Pancreas (tissue), 10 donors: ENCODE data around the gene NCK2. TPM values are rescaled to one million over a fixed set of nuclear protein-coding genes. Genes with fewer than 3 reads are reported as not detected.

ENCODE experiments used
- ATAC-seq, 4 donors: fragments of 200-7000 bp; cut with Tn5 transposase; one replicate each; pipeline versions ENCODE4 v1.8.0 to v1.9.1; 2020; ENCODE audit warnings: mild to moderate bottlenecking in 4 of 4, moderate library complexity in 4 of 4
- DNase-seq, 6 donors: peaks; one replicate each; pipeline ENCODE4 v3.0.0-alpha.2; 2020
- FAIRE-seq: peaks from 2 replicates; lab custom pipeline; 2012; peaks lifted over from hg19 to GRCh38; lab: Jason Lieb, UNC
- H3K27ac ChIP-seq, 4 donors: fragments of 200-600 bp; sonication (generic); 1 replicate in 3 of 4; 2 replicates in 1 of 4; pipeline versions ENCODE4 v1.5.0 to v1.8.0; 2020
- H3K27me3 ChIP-seq, 4 donors: fragments of 200-600 bp; one replicate each; pipeline ENCODE4 v1.8.0; 2021
- H3K36me3 ChIP-seq, 3 donors: fragments of 200-600 bp; sonication (generic) in 1 of 3; one replicate each; pipeline versions ENCODE4 v1.5.0 to v1.8.0; 2020 to 2021
- H3K4me1 ChIP-seq, 3 donors: fragments of 200-600 bp; one replicate each; pipeline ENCODE4 v1.8.0; 2021
- H3K4me3 ChIP-seq, 4 donors: fragments of 200-600 bp; sonication (generic) in 2 of 4; one replicate each; pipeline versions ENCODE4 v1.5.0 to v1.8.0; 2020 to 2021
- H3K9me3 ChIP-seq, 4 donors: fragments of 200-600 bp; one replicate each; pipeline ENCODE4 v1.8.0; 2021
- CTCF ChIP-seq, 4 donors: fragments of 200-600 bp; sonication (generic) in 3 of 4; IDR thresholded peaks; one replicate each; pipeline versions ENCODE4 v1.5.0 to v1.8.0; 2021; ENCODE audit warnings: antibody characterized with exemption in 4 of 4
- WGBS, 2 donors: extraction: QIAGEN DNeasy Blood & Tissue Kit; methylation state at CpG; one replicate each; pipeline ENCODE4 v1.1.7; 2013; 5-methylcytosine and 5-hydroxymethylcytosine counted together
- intact Hi-C, 3 donors: fragments of 100-400 bp; cut with DNase I; formaldehyde crosslinking; loops; one replicate each; pipeline versions ENCODE4 v1.11.1 to v1.14.2; 2022
- polyA plus RNA-seq, 2 donors: library from polyadenylated mRNA; stranded (reverse); fragments of 200-250 nt; gene quantifications; one replicate each; pipeline ENCODE4 v1.2.3, GENCODE V29; 2013
- total RNA-seq, 6 donors: library from RNA; stranded (reverse); fragmentation: NEBNext Ultra II Directional in 4 of 6; extraction: Animal tissue kit (Norgen Biotek cat#: 25700) in 4 of 6; gene quantifications; one replicate each; pipeline versions ENCODE4 v1.2.1 to v1.2.4, GENCODE V29; 2021 to 2023
- donor health status: healthy with polysubstance abuse.
- donor health status: DM: no; HTN: no; CAD: no; lungs with moderate emphysema.
- donor health status: DM: no; HTN: no; CAD: no.
- donor health status: control.
- donor health status: control.
- donor health status: Bipolar disorder and iron deficiency.
- donor health status: DM: yes; HTN: yes; CAD: no.
- donor health status: DM: no; HTN: no; CAD: no.
- donor health status: DM: no; HTN: no; CAD: no.
- donor health status: DM: yes; HTN: yes; CAD: no.

NCK2 gene
- total RNA-seq (10 to 100 TPM; 30.8 to 57.6 (median 31.4) TPM), polyA plus RNA-seq (10 to 100 TPM; 28.4 to 29.9 TPM)

DNA sequence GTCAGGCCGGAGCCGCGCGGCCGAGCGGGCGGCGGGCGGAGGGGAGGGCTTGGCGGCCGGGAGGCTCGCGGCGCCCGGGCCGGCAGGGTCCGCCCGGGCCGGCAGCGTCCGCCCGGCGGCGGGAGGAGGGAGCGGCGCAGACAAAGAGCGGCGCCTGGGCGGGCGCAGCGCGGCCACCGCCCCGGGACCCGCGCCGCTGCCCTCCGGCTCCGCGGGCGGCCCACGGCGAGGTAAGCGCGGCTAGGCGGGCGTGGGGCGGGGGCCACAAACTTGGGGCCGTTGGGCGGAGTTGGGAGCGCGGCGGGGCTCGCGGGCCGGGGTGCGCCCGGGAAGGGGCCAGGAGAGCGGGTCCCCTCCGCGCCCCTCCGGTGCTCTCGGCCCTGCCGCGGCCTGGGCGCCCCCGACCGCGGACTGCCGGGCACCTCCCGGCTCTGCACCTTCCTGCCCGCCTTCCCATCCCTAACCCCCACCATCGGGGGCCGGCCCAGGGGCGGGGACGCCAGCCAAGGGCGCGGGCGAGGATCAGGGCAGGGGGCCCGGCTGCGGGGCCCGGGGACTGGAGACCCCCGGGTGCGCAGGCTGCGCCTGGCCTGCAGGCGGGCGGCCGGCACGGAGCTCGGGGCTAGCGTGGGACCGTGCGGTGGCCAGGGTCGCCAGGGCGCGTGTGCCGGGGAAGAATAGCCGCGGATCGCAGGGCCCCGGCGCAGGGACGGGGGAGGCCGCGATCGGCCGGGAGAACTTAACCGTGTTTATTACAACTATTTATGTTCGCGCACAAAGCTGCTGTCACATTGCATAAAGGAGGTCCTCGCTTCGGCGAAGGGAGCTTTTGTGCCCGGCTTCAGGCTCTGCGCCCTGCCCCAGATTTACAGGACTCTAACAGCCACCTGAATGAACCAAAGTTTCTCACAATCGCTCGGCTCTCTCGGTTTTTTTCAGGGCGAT, at the start of gene NCK2:
Gene NCK2, plus strand, starts transcription at position 4 of the 945 bp plus-strand sequence. CDS start 110,152 bp downstream, outside the sequence.
- intact Hi-C loops, result loop anchor here in 1 of 3 donors (10.0 kb wide), 1 partner anchor 150 kb away; no protein-coding TSS in a partner anchor
- peak; percentile 38 to 48 (median 44) for ATAC-seq
- no peaks in the 10 kb centered on the region for H3K36me3 ChIP-seq
- no peak for FAIRE-seq
- H3K27ac ChIP-seq, result peak within 1 kb of the TSS; percentile 77 to 93 (median 90)
- H3K4me1 ChIP-seq, result peaks cover 0 to 20% (median 15%) of the 10 kb centered on the region in 3 donors
- DNase-seq, result peak; percentile 19 to 81 (median 43)
- H3K9me3 ChIP-seq, result no peaks in the 10 kb centered on the region
- 0 to 1% methylated on average over 64 to 119 of the region's 119 CpGs for WGBS, 2 donors
- no peak for TF ChIP-seq CTCF (IDR thresholded peaks at IDR 0.05)
- no peaks in the 10 kb centered on the region for H3K27me3 ChIP-seq
- peak within 1 kb of the TSS; percentile 60 to 98 (median 84) for H3K4me3 ChIP-seq

DNA sequence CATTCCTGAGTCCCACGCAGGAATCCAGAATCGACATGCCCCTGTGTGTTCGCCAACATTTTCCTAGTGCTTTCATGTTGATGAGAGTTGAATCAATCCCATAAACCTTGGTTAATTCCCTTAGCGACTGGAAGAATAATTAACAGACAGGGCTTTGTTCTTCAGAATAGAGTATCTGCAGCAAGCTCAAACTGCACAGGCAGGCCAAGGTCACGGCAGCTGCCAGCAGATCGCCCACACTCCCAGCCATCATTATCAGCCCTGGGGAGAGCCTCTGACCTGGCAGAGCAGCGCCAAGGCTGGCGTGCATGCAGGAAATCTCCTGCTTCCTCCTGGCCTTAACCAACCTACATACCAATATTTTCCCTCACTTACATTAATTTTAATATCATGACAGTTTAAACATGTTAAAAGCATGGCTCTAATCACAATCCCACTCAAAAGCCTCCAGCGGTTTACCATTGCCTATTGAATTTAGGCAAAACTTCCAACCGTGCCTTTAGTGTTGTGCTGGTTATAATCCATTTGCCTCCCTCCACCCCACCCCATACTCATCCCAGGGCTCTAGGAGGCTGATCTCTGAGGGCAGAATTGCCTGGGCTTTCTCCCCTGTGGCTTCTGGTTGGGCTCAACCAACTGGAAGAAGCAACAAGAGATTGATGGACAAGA, 46.8 kb upstream of the NCK2 start:
- H3K36me3 ChIP-seq, result no peaks in the 10 kb centered on the region
- no peaks in the 10 kb centered on the region for H3K9me3 ChIP-seq
- no peaks in the 10 kb centered on the region for H3K27me3 ChIP-seq
- intact Hi-C loops, result no loop called here
- no peak overlapping the region for H3K4me3 ChIP-seq
- ATAC-seq (peak; percentile 78 to 98 (median 90)), FAIRE-seq (no peak), DNase-seq (peak in 5 of 6 donors; percentile 38 to 65 (median 57))
- 20 to 23% methylated on average over 10 of the region's 10 CpGs for WGBS, 2 donors
- TF ChIP-seq CTCF (IDR thresholded peaks at IDR 0.05), result no peak
- peaks cover 0 to 4% (median 0%) of the 10 kb centered on the region in 3 donors for H3K4me1 ChIP-seq
- peak overlapping the region; percentile 11 to 52 (median 30) for H3K27ac ChIP-seq

DNA sequence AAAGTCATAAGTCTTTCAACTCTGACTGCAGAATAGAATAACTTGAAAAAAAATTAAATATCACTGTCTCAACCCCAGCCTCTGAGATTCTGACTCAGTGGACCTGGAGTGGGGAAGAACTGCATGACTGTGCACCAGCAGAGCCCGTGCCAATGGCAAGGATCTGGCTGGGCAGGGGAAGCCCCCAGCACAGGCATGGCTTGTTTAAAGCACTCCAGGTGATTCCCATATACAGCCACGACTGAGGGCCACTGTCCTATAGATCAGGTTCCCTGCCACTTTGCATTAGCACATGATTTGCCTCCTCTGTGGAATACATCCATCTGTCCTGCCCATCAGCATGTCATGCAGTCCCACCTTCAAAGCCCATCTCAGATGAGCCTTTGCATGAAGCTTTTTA, 45.9 kb upstream of the NCK2 start:
- WGBS, 2 donors, result 73 to 80% methylated on average over 2 of the region's 2 CpGs
- no peak for TF ChIP-seq CTCF (IDR thresholded peaks at IDR 0.05)
- Histone ChIP-seq H3K9me3 (no peaks in the 10 kb centered on the region), H3K36me3 (no peaks in the 10 kb centered on the region), H3K27ac (peak overlapping the region in 1 of 4 donors; percentile 11), H3K27me3 (no peaks in the 10 kb centered on the region), H3K4me3 (no peak overlapping the region), H3K4me1 (peaks cover 0 to 4% (median 0%) of the 10 kb centered on the region in 3 donors)
- DNase-seq (no peak), FAIRE-seq (no peak), ATAC-seq (no peak)
- intact Hi-C loops, result no loop called here

GRCh38 chr2:105701042-105701441, 43.7 kb upstream of the NCK2 start:
- Histone ChIP-seq H3K9me3 (no peaks in the 10 kb centered on the region), H3K27me3 (no peaks in the 10 kb centered on the region), H3K4me1 (peaks cover 0 to 4% (median 0%) of the 10 kb centered on the region in 3 donors), H3K4me3 (no peak overlapping the region), H3K27ac (no peak overlapping the region), H3K36me3 (no peaks in the 10 kb centered on the region)
- no peak for DNase-seq
- FAIRE-seq, result no peak
- no peak for ATAC-seq
- TF ChIP-seq CTCF (IDR thresholded peaks at IDR 0.05), result no peak
- intact Hi-C loops, result no loop called here
- 79 to 80% methylated on average over 3 of the region's 3 CpGs for WGBS, 2 donors
